Neural cell (in vitro differentiated cells): ENCODE measurements around the gene DNMT3L.

Experiments used
- CTCF ChIP-seq: fragments of 450-650 bp; IDR thresholded peaks from 2 replicates; pipeline ENCODE4 v1.5.1; 2014; ENCODE audit warnings: antibody characterized with exemption, mild to moderate bottlenecking, moderate library complexity; ENCODE audit not compliant: poor library complexity, severe bottlenecking
- EZH2 ChIP-seq: fragments of 200-600, 300-800 bp; shearing (Covaris generic), sonication (generic); IDR thresholded peaks from 2 replicates; pipeline ENCODE4 v1.6.1; 2014; ENCODE audit warnings: antibody characterized with exemption, low read length, borderline replicate concordance, mild to moderate bottlenecking; ENCODE audit not compliant: insufficient read depth, poor library complexity, severe bottlenecking
- MXI1 ChIP-seq: fragments of 450-650 bp; conservative IDR thresholded peaks from 2 replicates; pipeline ENCODE4 v1.6.1; 2014; ENCODE audit warnings: antibody characterized with exemption, mild to moderate bottlenecking; ENCODE audit not compliant: poor library complexity, severe bottlenecking
- RAD21 ChIP-seq: fragments of 450-650 bp; conservative IDR thresholded peaks from 2 replicates; pipeline ENCODE4 v1.6.1; 2014; ENCODE audit warnings: antibody characterized with exemption, mild to moderate bottlenecking, moderate library complexity
- REST ChIP-seq: IDR thresholded peaks from 2 replicates; pipeline ENCODE4 v1.6.1; 2012; ENCODE audit warnings: borderline replicate concordance
- TAF1 ChIP-seq: IDR thresholded peaks from 2 replicates; pipeline ENCODE4 v1.6.1; 2012; ENCODE audit warnings: low read depth

GRCh38 chr21:44289381-44290010 lies 27.8 kb upstream of the DNMT3L start:
- TF ChIP-seq CTCF (no peak), REST (no peak), EZH2 (no peak), RAD21 (no peak), MXI1 (no peak), TAF1 (no peak)
